Thymus (tissue), 11 donors: ENCODE measurements around the gene NOTCH1. TPM values are rescaled to one million over a fixed set of nuclear protein-coding genes. Genes with fewer than 3 reads are reported as not detected.

Experiments
- DNase-seq, 9 donors: peaks; one replicate each; pipeline ENCODE4 v3.0.0-alpha.2; 2013; ENCODE audit warnings: low spot score in 9 of 9, low read depth in 6 of 9, missing footprints in 1 of 9
- H3K27ac ChIP-seq, 2 donors: one replicate each; pipeline ENCODE4 v1.5.1; 2013; ENCODE audit warnings: control low read depth in 1 of 2, low read depth in 1 of 2, low read length in 1 of 2, mild to moderate bottlenecking in 1 of 2, moderate library complexity in 1 of 2
- H3K27me3 ChIP-seq, 2 donors: one replicate each; pipeline ENCODE4 v1.5.1; 2013; ENCODE audit warnings: low read length in 1 of 2; ENCODE audit not compliant: control insufficient read depth in 2 of 2, insufficient read depth in 1 of 2
- H3K36me3 ChIP-seq, 2 donors: one replicate each; pipeline ENCODE4 v1.5.1; 2013; ENCODE audit warnings: low read length in 1 of 2, mild to moderate bottlenecking in 1 of 2, moderate library complexity in 1 of 2; ENCODE audit not compliant: control insufficient read depth in 2 of 2, insufficient read depth in 2 of 2
- H3K4me1 ChIP-seq, 2 donors: one replicate each; pipeline ENCODE4 v1.5.1; 2013; ENCODE audit warnings: low read length in 2 of 2; ENCODE audit not compliant: control insufficient read depth in 2 of 2, insufficient read depth in 2 of 2
- H3K4me3 ChIP-seq, 2 donors: one replicate each; pipeline ENCODE4 v1.5.1; 2013; ENCODE audit warnings: low read length in 2 of 2, control low read depth in 1 of 2, mild to moderate bottlenecking in 1 of 2
- H3K9me3 ChIP-seq, 2 donors: one replicate each; pipeline ENCODE4 v1.5.1; 2013; ENCODE audit warnings: low read length in 1 of 2, mild to moderate bottlenecking in 1 of 2; ENCODE audit not compliant: control insufficient read depth in 2 of 2, insufficient read depth in 1 of 2
- WGBS: extraction: QIAGEN DNeasy Blood & Tissue Kit; methylation state at CpG from one replicate; pipeline ENCODE4 v1.1.7; 2013; 5-methylcytosine and 5-hydroxymethylcytosine counted together
- polyA plus RNA-seq: library from polyadenylated mRNA; stranded (reverse); fragments of 200-250 nt; gene quantifications from one replicate; pipeline ENCODE4 v1.2.3, GENCODE V29; 2013
- total RNA-seq: library from RNA; stranded (reverse); fragments of 120-200 nt; gene quantifications from one replicate; pipeline ENCODE4 v1.2.4, GENCODE V29; 2013
- donor health status: healthy.

NOTCH1 gene
- total and polyA plus RNA-seq, 2 donors, result 14.9 to 15.9 TPM

DNA sequence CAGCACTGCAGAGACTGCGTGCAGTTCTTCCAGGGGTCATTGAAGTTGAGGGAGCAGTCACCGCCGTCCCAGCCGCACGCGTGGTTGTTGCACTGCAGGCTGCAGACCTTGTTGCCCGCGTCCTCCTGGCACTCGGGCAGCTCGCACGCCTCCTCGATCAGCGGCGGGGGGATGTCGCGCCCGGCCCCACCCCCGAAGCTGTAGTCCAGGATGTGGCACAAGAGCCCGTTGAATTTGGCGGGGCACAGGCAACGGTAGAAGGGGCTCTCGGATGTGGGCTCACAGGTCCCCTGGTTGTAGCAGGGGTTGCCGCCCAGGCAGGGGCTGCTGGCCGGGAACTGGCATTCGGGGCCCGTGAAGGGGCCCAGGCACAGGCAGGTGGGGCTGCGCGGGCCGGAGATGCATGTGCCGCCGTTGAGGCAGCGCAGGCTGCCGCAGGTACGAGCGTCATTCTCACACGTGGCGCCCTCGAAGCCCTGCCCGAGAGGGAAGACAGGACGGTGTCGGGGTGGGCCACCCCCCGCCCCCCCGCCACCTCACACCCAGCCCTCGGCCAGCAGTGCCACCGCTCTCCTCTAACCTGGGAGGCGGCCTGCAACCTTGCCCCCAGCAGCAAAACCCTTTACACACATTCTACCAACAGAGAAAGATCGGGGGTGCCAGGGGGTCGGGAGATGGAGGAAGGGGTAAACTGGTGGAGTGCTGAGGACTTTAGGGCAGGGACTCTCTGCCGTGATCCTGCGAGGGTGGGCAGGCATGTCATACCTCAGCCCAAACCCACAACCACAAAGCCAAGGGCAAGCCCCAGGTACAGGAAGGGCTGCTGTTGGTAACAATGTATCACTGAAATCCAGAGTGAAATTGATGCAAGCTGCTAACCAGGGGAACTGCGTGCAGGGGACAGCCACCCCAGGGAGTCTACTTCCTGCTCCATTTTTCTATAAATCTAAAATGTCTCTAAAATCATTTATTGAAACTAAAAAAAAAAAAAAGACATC is 40.1 kb downstream of the NOTCH1 start:
- no peak overlapping the region for H3K27ac ChIP-seq
- WGBS, result 97% methylated on average over 51 of the region's 51 CpGs
- H3K9me3 ChIP-seq, result no peaks in the 10 kb centered on the region
- H3K4me3 ChIP-seq, result no peak overlapping the region
- H3K4me1 ChIP-seq, result no peaks in the 10 kb centered on the region
- peaks cover 98 to 99% of the 10 kb centered on the region in 2 donors for H3K36me3 ChIP-seq
- H3K27me3 ChIP-seq, result no peaks in the 10 kb centered on the region
- DNase-seq, result no peak

DNA sequence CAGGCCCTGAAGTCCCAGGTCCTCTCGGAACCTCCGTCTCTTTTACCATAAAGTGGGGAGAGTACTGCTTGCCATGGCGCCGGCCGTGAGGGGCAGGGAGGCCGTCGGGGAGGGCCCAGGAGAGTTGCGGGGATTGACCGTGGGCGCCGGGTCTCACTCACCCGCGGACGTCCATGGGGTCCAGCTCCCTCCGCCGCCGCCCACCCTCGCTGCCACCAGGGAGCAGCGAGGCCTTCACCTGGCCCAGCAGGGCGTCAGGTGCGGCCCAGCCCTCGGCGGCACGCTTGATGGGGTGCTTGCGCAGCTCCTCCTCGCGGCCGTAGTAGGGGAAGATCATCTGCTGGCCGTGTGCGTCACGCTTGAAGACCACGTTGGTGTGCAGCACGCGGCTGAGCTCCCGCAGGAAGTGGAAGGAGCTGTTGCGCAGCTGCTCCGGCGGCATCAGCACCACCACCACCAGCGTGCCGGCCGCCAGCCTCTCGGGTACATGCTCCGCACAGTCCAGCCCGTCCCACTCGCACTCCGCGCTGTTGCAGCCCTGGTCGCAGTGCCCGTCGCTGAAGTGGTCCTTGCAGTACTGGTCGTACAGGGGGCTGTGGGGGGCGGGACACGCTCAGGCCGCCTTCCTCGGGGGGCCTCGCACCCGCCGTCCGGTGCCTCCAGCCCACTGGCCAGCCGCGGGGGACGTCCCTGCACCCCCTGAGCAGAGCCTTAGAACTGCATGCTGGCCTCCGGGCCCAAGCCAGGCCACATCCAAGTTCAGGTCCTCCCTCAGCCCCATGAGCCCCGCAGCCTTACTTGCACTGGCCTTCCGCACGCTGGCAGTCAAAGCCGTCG is 41.1 kb downstream of the NOTCH1 start:
- Histone ChIP-seq H3K4me3 (no peak overlapping the region), H3K36me3 (peaks cover 98 to 99% of the 10 kb centered on the region in 2 donors), H3K4me1 (no peaks in the 10 kb centered on the region), H3K9me3 (no peaks in the 10 kb centered on the region), H3K27ac (no peak overlapping the region), H3K27me3 (no peaks in the 10 kb centered on the region)
- WGBS, result 98% methylated on average over 68 of the region's 68 CpGs
- no peak for DNase-seq

DNA sequence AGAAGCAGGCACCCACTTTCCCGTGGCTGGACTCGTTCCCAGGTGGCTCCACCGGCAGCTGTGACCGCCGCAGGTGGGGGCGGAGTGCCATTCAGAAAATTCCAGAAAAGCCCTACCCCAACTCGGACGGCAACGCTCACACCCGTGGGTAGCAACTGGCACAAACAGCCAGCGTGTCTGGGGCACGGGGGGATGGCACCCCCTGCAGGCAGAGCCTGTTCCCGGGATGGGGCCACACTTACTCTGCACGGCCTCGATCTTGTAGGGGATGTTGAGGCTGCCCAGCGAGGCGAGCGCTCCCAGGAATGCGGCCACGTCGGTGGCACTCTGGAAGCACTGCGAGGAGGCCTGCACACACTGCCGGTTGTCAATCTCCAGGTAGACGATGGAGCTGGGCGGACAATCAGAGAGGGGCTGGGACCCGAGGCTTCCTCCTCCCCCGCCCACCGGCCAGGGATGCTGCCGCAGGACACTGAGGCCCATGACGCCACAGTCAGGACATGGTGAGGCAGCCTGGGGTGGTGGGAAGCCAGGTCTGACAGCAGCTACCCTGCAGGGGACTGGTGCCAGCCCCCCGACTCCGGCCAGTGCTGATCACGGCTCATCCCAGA is 42.8 kb downstream of the NOTCH1 start:
- DNase-seq, result no peak
- Histone ChIP-seq H3K27me3 (no peaks in the 10 kb centered on the region), H3K36me3 (peaks cover 98 to 99% of the 10 kb centered on the region in 2 donors), H3K9me3 (no peaks in the 10 kb centered on the region), H3K4me1 (no peaks in the 10 kb centered on the region), H3K27ac (no peak overlapping the region), H3K4me3 (no peak overlapping the region)
- WGBS, result 98% methylated on average over 33 of the region's 33 CpGs

DNA sequence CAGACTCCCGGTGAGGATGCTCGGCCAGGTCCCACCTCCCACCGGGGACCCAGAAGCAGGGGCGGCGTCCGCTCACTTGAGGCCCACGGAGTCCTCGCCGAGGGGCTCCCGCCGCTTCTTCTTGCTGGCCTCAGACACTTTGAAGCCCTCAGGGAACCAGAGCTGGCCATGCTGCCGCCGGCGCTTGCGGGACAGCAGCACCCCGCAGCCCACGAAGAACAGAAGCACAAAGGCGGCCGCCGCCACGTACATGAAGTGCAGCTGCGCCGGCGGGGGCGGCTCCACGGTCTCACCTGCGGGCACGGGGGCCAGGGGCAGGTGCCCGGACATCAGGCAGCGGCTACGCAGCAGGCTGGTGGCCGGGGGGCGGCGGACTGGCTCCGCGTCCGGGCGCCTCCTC is 43.7 kb downstream of the NOTCH1 start:
- DNase-seq, result no peak
- H3K9me3 ChIP-seq, result no peaks in the 10 kb centered on the region
- H3K36me3 ChIP-seq, result peaks cover 97 to 99% of the 10 kb centered on the region in 2 donors
- no peaks in the 10 kb centered on the region for H3K27me3 ChIP-seq
- H3K27ac ChIP-seq, result no peak overlapping the region
- over 99% methylated on average over 38 of the region's 38 CpGs for WGBS
- no peak overlapping the region for H3K4me3 ChIP-seq
- H3K4me1 ChIP-seq, result no peaks in the 10 kb centered on the region

DNA sequence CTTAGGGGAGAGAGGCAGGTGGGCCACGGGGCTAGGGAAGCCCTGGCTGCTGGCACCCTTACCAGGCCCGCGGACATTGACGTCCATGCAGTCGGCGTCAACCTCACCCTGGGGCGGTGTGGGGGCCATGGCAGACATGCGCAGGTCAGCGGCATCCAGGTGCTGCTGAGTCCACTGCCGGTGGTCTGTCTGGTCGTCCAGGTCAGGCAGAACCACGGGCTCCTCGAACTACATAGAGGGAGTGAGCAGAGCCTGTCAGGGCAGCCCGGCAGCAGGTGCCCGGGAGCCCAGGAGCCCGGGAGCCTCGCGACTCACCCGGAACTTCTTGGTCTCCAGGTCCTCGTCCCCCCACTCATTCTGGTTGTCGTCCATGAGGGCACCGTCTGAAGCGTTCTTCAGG is 44.2 kb downstream of the NOTCH1 start:
- DNase-seq, result no peak
- H3K27me3 ChIP-seq, result no peaks in the 10 kb centered on the region
- WGBS, result 98% methylated on average over 23 of the region's 23 CpGs

DNA sequence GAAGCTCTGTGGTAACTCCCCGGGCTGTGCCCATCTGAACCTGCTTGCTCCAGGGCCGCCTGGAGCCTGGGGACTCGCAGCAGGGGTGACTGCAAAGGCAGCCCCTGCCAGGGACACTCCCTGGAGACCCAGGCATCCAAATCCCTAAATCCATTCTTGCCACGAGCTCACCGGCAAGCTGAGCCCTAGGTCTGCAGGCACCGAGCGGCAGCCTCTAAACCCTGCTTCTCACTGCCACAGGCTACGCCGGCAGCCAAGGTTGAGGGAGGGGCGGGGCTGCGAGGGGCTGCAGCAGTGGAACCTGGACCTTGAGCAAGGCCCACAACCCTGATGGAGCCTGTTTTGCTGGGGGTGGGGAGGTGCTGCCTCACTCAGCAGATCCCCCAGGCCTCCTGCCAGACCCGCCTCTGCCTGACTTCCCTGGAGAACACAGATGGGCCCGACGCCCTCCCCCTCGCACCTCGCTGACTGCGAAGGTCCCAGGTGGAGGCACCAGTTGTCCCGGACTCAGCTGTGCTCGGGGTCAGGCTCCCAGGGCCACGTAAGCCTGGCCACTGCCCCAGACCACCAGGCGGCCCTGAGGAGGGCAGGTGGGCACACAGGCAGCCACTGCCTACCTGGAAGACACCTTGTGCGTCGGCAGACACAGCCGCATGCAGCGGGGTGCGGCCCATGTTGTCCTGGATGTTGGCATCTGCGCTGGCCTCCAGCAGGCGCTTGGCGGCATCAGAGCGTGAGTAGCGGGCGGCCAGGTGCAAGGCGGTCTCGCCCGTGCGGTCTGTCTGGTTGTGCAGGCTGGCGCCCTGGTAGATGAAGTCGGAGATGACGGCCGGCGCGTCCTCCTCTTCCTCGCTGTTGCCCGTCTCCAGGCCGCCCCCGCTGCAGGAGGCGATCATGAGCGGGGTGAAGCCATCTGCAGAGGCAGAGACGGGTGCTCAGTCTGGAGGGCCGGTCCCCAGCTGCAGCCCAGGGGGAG is 45.6 kb downstream of the NOTCH1 start:
- H3K27ac ChIP-seq, result no peak overlapping the region
- H3K36me3 ChIP-seq, result peaks cover 97% of the 10 kb centered on the region in 2 donors
- WGBS, result 98% methylated on average over 50 of the region's 50 CpGs
- no peak for DNase-seq
- H3K4me3 ChIP-seq, result no peak overlapping the region
- H3K9me3 ChIP-seq, result no peaks in the 10 kb centered on the region
- H3K4me1 ChIP-seq, result no peaks in the 10 kb centered on the region
- H3K27me3 ChIP-seq, result no peaks in the 10 kb centered on the region

More for the DNA sequence above, 44.2 kb downstream of the NOTCH1 start:
- no peaks in the 10 kb centered on the region for H3K4me1 ChIP-seq
- H3K27ac ChIP-seq, result no peak overlapping the region
- no peak overlapping the region for H3K4me3 ChIP-seq
- no peaks in the 10 kb centered on the region for H3K9me3 ChIP-seq
- H3K36me3 ChIP-seq, result peaks cover 97 to 99% of the 10 kb centered on the region in 2 donors

DNA sequence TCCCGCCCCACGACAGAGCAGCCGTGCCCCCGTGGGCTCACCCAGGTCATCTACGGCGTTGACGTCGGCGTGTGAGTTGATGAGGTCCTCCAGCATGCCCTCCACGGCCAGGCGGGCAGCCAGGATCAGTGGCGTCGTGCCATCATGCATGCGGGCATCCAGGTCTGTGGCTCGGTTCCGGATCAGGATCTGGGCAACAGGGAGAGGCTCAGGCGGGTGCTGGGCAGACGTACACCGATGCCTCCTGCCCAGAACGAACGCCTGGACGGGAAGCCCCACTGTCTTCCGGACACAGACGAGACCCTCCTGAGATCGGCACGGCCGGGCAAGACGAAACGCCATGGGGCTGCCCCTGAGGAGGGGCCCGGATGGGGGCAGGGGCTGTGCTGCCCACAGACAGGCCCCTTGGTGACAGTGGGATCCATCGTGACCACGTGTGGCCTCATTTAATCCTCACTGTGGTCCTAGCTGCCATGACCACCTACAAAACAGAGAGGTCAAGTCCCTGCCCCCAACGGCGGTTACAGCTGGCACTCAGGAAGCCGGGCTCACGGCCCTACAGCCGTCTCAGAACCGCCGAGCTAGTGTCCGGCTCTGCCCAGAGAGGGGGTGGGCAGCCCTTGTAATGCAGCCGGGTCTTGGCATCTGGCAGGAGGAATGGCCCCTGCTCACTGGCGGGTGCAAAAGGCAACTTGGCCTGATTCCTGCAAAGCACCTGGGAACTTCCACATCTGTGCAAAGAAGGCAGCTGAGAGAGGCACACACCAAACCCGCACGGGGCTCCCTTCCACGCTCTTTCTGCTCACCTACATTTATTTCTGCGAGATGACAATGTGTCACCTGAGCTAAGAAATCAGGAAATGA is 46.5 kb downstream of the NOTCH1 start:
- no peaks in the 10 kb centered on the region for H3K4me1 ChIP-seq
- peaks cover 0 to 3% of the 10 kb centered on the region in 2 donors for H3K9me3 ChIP-seq
- no peak overlapping the region for H3K27ac ChIP-seq
- DNase-seq, result no peak
- peaks cover 96 to 97% of the 10 kb centered on the region in 2 donors for H3K36me3 ChIP-seq
- WGBS, result 96% methylated on average over 46 of the region's 46 CpGs
- no peak overlapping the region for H3K4me3 ChIP-seq
- H3K27me3 ChIP-seq, result no peaks in the 10 kb centered on the region
